Hematopoietic multipotent progenitor cell (in vitro differentiated cells): Measurements from ENCODE around the gene PDZD2. TPM values are rescaled to one million over a fixed set of nuclear protein-coding genes. Genes with fewer than 3 reads are reported as not detected.

Experiments
- DNase-seq, 3 donors: peaks; one replicate each; pipeline ENCODE4 v3.0.0-alpha.2; 2011 to 2015; ENCODE audit warnings: low read depth in 2 of 3, low spot score in 2 of 3
- total RNA-seq: library from RNA; depleted of rRNA; stranded (reverse); fragments of >200 nt; gene quantifications from one replicate; pipeline ENCODE4 v1.2.3, GENCODE V29; 2012

PDZD2 gene
- total RNA-seq, 1 donor, result 13.5 TPM

DNA sequence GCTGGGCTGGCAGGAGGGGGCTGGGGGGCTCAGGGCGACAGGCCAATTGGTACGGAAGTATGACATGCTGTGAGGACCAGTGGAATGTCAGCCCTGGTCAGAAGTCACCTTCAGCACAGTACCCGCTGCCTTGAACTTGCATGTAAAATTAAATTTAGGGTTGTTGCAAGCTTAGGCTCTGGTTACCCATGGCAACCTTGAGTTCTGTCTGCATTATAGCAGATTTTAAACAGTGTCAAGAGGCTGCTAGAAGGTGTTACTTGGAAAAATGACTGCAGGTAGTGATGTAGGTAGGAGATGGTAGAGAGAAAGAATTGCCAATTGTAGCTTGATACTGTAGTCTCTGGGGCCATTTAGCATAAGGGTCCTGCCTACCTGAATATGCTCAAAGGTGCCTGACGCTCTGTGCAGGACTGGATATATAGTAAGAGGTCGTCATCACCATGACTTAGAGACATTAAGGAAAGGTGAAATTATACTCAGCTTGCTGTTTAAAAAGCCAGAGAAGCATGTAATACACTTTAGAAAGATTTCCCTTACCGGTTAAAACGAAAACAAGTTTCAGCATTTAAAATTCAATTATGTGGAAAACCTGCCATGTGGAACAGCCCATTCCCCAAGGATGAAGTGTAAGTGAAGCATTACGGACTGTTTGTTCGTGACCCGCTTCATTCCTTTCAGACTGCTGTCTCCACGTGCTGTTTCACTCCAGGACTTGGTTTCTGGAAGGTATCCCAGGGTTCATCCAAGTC is 169.0 kb downstream of the PDZD2 start:
- DNase-seq, result no peak

DNA sequence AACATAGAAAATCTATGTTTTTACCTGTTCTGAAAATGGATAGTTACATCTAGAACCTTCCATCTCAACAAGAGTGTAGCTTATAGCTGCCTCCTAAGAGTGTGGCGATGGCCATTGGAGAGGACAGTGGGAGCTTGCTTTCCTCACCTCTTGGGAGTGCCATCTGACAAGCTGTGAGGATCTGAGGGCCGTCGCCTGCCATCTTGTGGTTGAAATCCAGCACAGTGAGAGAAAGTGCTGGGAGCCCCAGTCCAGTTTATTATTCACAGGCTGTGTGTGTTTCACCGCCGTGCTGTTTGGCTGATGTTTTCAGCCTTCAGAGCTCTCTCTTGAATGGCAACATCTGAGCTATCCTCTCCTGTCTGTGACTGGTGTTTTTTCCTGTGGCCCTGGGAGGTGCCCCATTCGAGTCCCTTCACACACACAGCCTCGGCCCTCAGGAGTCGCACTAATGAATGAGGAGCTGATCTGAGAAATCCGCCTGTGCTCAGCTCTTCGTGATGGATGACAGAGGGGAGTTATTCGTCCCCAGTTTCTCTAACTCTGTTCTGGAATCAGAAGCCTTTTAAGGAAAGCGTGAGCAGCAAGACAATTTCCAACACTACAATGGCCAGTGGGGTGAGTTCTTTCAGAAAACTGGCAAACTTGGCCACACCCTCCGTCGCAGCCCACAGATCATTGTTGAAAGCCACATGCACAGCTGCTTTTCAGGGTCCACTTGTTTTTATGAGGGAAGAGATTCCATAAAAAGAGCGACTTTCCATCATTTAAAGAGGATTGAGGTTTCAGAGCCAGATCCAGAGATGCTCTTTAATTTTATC is 170.3 kb downstream of the PDZD2 start:
- DNase-seq, result peak in 2 of 3 donors; percentile 62 to 81

DNA sequence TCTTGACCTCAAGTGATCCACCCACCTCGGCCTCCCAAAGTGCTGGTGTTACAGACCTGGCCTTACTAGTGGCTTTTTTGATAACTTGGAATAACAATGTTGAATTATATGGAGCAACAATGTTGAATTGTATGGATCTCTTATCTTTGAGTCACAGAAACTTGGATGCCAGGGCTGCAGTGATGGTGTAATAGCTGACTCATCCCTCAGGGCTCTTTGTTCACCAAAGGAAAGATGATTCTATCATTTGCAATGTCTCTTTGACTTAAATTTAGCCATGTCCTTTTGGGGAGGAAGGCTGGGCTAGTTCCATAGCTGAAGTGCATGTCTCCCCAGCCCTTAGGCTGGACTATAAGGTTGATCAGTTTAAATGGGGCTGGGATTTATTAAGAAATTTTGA is 172.3 kb downstream of the PDZD2 start:
- peak in 1 of 3 donors; percentile 21 for DNase-seq

DNA sequence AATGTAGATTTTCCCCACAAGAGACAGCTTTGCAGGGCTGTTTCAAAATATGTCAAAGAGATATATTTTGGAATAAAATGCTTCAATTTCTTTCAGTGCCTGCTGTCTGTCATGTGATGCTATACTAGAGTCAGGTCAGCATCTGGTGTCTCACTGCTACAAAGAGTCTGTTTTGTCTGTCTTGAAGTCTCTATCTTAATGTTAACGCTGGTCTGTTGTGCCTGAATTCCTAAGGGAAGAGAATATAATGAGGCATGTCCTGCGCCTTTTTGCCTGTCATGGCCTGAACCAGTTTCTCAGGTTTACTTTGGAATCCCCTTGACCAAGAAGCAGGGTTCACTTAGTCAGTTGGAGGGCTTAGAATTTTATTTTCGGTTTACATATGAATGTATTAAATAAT is 176.4 kb downstream of the PDZD2 start:
- no peak for DNase-seq

DNA sequence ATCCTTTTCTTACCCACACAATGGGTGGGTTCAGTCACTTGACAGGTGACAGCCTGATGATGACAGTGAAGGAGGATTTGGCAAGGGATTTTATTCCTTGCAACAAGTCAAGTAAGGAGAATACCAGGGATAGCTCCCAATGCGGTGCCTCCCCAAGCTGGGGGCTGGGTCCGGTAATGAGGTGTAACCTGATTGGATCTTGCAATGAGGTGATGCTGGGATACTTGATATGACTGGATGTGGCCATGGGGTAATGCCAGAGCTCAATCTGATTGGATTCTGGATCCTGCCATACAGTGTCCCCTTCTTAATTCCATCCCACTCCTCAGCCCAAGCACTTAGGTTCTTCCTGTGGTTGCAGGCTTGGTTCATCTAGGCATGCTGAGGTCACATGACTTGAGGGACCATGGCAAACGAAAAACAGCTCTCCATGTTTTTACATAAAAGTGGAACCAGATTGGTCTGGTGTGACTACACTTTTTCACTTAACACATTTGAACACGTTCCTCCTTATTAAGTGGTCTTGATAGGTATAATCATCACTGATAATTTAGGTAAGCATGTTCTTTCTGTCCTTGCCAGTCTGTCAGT is 181.1 kb downstream of the PDZD2 start:
- DNase-seq, result no peak

DNA sequence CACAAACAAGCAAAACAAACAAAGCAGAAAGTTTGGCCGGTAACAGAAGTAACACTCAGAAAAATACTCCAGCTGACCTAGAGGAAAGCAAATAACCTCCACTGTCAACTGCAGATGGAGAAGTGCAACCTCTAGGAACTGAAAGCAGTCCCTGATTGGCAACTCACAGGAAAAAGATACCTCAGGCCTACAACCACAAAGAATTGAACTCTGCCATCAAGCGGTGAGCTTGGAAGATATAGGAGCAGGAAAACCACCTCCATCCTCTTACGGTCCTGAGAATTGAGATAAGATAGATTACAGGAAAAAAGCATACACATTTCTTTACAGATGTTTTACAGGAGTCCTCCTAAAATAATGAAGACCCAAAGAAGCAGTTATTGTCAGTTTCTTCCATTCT is 184.5 kb downstream of the PDZD2 start:
- DNase-seq, result peak in 2 of 3 donors; percentile 71

DNA sequence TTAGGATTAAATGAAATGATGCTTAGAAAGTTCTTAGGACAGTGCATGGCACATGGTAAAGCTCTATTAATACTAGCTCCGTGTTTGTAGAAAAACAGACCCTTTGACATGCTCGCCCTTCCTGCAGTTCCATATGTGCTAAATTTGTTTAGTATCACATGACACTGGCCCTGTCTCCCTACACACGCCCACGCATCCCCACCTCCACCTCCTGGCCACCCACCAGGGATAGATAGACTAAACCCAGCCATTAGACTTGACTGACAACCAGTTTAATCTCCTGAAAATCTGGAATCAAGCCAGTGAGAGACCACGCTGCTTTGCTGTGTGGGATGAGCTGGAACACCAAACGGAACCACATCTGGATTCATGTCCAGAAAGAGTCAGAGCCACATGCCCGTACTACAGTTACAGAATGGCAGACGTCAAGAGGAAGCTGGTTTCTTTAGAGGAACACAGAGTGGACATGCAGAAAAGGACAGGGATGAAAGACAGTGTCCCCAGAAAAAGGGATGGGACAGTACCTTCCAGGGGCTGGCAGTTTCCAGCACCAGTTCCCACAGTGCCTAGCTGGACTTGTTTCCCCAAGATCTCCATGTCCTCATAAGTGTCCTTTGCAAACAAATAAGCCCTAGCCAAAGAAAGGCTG is 186.1 kb downstream of the PDZD2 start:
- DNase-seq, result no peak

DNA sequence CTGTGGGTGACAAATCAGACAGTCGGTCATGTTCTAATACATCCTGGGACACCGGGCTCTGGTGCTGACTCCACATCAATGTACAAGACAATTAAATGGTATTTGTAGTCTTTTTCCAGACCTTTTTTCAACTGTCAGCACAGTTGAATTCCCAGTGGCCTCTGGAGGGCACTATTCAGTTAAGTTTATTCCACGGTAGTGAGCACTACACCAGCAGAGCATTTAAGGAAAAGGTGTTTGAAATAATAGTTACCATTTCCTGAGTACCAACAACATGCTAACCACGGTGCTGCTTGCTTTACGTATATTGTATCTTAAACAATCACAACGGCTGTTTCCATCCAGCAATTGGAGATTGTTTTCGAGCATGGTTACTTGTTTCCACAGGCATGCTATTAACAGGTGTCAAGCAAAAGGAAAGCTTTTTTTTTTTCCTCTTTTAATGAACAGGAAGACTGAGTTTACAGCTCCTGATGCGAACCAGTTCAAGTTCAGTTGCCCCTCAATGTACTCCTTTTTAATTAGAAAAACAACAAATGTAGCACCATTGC is 186.7 kb downstream of the PDZD2 start:
- DNase-seq, result peak in 2 of 3 donors; percentile 48 to 74

DNA sequence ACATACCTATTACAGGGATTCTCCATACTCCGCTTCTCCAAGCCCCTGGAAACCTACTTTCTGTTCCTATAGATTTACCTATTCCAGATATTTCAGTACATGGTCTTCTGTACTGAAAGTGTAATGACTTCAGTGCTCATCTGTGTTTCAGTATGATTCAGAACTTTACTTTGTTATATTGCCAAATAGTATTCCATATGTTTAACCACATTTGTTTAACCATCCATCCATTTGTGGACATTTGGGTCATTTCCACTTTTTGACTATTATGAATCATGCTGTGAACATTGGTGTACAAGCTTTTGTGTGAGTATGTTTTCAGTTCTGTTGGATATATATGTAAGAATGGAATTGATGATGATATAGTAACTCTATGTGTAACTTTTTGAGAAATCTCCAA is 188.9 kb downstream of the PDZD2 start:
- DNase-seq, result no peak

DNA sequence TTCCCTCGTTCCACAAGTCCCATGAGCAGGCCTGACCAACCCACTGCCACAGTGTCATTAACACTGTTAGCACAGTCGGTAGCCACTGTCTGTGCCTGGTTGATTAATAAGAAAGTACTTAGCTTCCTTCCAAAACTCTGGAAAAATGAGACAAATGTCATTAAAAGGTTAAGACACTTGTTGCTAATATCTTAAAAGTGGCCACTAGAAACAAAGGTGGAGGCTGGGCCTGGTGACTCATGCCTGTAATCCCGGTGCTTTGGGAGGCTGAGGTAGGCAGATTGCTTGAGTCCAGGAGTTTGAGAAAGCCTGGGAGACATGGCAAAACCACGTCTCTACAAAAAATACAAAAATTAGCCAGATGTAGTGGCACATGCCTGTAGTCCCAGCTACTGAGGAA is 194.0 kb downstream of the PDZD2 start:
- DNase-seq, result no peak

DNA sequence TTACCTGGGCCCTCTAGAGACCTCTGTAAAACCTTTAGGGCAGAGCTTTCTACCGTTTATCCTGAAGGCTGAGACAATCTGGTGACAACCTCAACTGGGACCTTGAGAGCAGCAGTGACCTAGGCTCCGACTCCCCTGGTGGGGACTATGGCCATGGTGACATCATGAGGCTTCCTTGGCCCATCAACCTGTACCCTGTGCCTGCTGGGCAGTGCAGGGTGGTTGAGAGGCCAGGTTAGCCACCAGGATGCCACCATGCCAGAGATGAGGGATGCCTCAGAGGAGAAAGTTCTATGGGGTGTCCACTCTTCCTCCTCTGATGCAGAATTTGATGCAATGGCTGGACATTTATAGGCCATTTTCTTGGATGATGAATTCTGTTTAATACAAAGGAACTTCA is 194.8 kb downstream of the PDZD2 start:
- no peak for DNase-seq

DNA sequence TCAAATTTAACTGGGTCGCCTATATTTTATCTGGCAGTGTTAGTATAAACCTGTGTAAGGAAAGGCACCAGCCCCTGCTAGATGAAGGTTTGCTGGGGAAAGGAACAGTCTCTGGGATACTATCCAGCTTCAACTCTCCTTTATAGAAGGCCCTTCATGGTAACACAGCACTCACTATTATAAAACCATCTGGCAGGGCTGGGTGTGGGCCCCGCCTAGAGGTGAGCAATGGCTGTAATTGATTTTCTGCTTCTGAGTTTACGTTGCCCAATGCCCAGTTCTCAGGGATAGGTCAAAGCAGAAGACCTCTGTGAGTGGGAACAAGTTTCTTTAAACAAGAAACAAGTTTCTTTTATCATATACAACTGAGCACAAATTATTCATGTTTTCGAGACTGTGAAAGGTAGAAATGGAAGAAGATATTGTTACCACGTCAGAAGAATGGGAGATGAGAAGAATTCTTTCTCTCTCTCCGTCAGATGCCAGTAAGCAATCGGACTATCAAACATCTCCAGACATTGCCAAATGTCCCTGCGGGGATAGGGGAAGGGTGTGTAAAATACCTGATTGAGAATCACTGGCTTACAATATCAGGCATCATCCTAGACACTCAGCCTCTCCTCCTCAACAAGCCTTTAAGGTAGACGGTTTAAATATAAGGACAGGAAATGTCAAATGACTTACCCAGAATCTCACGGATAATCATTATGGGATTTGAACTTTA is 205.9 kb downstream of the PDZD2 start:
- DNase-seq, result no peak

DNA sequence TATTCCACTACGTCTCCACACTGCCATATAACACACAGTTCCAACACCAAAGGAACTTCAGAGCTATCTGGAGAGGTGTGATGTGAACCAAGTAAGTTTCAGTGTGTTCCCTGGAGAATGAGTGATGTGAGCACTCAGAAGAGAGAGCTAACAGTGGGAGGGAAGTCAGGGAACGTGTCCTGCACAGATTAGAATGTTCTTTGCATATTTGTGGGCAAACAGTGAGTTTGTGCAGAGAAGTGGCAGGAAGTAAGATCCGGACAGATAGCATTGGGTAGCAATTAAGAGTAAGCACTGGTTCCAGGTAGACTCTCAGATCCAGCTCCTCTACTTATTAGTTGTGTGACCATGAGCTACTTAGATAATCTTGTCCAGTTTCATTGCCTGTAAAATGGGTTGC is 206.4 kb downstream of the PDZD2 start:
- DNase-seq, result peak in 1 of 3 donors; percentile 71

DNA sequence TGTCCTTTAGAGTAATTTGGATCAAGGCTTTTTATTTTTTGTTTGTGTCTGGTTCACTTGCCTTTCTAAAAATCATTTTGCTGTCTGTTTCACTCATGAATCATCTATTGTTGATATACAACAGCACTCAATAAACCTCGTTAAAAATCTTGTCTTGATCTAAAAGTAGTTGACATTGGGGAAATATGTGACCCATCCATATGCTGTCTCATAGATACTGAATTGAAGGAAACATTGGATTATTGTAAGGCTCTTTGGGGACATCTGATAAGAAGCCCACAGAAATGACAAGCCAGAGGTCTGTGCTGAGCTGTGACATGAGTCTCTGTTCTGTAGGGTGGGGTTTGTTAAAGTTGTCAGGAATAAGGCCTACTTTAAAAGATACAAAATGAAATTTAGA is 208.0 kb downstream of the PDZD2 start:
- no peak for DNase-seq

DNA sequence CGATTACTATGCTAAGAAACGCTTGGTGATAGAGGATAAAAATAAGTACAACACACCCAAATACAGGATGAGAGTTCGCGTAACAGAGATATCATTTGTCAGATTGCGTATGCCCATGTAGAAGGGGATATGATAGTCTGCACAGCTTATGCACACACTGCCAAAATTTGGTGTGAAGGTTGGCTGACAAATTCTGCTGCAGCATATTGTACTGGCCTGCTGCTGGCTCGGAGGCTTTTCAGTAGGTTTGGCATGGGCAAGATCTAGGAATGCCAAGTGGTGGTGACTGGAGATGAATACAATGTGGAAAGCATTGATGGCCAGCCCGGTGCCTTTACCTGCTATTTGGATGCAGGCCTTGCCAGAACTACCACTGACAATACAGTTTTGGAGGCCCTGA is 208.4 kb downstream of the PDZD2 start:
- DNase-seq, result no peak

DNA sequence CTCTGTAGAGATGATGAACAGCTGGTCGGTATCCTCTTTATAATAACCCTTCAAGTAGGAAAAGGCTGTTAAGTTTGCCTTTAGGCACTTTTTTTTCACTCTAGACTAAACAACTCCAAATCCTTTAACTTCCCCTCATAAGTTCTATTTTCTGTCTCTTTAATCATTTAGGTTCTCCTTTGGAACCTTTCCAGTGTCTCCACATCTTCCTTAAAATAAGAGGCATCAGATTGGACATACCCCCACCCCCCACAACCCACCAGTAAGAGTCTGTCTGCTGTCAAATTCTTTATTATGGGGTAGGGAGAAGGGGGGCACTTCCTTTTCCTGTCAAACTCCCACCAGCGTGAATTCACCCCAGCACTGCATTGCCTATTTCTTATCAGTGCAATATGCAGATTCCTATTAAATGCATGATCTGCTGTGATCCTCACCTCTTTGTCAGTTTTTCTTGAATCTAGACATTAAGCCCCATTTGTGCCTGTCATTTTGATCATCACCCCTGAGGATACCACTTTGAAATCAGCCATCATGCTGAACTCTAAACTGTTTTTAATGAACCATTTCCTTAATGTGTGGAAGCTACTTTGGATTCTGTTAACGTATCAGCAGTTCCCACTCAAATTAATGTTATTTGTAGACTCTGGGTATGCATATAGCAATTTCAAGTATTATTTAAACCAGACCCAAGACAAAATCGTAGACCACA is 212.2 kb downstream of the PDZD2 start:
- DNase-seq, result peak in 2 of 3 donors; percentile 39 to 58

DNA sequence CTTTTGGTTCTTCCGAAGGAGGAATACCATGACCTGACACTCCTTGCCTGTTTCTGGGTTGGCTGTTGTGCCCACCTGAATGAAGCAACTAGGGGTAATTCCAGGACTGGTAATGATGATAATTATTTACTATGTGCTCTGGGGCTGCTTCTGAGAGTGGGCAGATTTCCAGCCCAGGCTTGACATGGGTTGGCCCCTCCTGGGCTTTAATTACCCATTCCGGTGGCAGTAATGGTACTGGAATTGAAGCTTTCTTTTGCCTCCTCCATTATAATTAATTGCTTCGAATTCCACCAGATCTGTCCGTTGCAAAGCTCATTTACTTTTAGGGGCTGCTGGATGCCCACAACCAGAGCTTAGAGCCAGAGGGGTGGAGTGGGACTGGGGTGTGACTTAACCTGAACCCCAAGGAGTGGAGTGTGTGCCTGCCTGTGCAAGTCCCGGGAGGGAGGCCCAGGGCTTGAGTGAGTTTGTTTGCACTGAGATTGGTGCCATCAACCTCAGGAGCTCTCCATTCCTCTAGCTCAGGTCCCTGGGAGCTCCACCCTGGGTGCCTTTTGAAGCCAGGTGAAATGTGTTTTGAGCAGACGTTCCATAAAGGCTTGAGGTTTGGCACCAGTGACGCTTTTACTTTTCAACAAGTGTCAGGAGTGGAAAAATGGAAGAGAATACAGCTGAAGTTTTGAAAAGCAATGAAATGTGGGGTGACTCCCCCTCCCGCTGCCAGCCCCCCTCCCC is 214.6 kb downstream of the PDZD2 start:
- DNase-seq, result no peak

DNA sequence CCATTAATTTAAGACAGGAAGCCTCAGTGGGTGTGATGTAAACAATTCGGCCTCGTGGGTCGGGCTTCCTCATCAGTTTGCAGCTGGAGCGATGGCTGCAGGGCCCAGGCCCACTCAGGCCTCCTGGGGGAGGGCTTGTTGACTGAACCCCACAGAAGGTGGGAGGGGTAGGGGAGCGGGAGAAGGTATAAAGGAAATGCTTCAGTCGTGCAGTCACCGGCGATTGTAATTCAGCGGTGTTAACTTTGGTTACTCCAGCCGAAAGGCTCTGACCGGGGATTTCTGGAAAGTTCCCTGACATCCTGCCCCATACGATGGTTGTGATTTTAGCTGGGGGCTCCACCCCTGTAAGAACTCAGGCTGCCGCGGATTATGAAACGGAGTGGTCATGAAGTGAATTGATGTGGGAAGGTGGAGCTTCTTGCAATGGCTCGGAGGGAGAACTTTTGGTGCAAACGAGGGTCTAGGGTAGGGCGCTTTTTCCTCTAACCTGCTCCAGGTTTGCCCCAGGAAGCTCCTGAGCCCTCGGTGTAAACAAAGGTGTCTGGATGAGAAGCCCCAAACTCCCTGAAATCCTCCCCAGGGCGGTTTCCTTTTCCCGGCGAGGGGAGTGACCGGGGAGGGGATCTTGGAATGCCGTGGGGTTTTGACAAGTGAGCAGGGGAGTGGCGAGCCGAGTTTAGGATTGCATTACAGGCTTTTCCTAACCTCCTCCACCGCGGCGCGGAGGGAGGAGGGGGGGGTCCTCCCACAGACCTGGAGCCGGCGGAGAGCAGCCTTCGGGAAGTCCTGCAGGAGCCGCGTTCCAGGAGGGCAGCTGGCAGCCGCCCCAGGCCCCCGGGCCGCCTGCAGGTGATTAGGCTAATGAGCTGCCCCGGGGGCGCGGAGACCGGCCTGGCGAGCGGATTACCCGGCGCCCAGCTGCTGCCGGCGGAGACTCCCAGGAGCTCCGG is 215.5 kb downstream of the PDZD2 start:
- DNase-seq, result peak in 2 of 3 donors; percentile 57 to 61
